K562 (cell line): ENCODE results near the gene CMIP. TPM values are rescaled to one million over a fixed set of nuclear protein-coding genes. Genes with fewer than 3 reads are reported as not detected.

Experiments
- ARID4B ChIP-seq: sonication (generic); formaldehyde crosslinking; IDR thresholded peaks from 2 replicates; pipeline ENCODE4 v1.8.0; 2022; ENCODE audit warnings: mild to moderate bottlenecking, missing genetic modification reagents
- BCLAF1 ChIP-seq, 2 experiments: fragments of 450-650 bp in 1 of 2; IDR thresholded peaks; 2 replicates each; pipeline ENCODE4 v1.6.1; 2011 to 2017; ENCODE audit warnings: low read depth in 2 of 2, antibody characterized with exemption in 1 of 2, borderline replicate concordance in 1 of 2, low read length in 1 of 2, mild to moderate bottlenecking in 1 of 2, mixed read lengths in 1 of 2; ENCODE audit not compliant: control insufficient read depth in 1 of 2
- CHD2 ChIP-seq: IDR thresholded peaks from 2 replicates; pipeline ENCODE4 v1.6.1; 2011; ENCODE audit warnings: low read depth, low read length
- GABPB2 ChIP-seq: fragments of 250-450 bp; sonication (Bioruptor Pico); conservative IDR thresholded peaks from 2 replicates; pipeline ENCODE4 v1.5.1; 2021; ENCODE audit warnings: mild to moderate bottlenecking
- GTF3C2 ChIP-seq: IDR thresholded peaks from 3 replicates; pipeline ENCODE4 v1.6.1; 2011; ENCODE audit warnings: borderline replicate concordance, mild to moderate bottlenecking, moderate library complexity; ENCODE audit not compliant: insufficient read length; ENCODE audit errors: extremely low read depth
- HMG20B ChIP-seq: fragments of 250-450 bp; sonication (Bioruptor Pico); IDR thresholded peaks from 2 replicates; pipeline ENCODE4 v1.5.0; 2021; ENCODE audit warnings: mild to moderate bottlenecking
- KLF1 ChIP-seq: fragments of 450-650 bp; IDR thresholded peaks from 2 replicates; pipeline ENCODE4 v1.6.1; 2016; ENCODE audit warnings: missing genetic modification characterization, missing compliant biosample characterization
- MCM5 ChIP-seq: fragments of 450-650 bp; IDR thresholded peaks from 2 replicates; pipeline ENCODE4 v1.6.1; 2016; ENCODE audit warnings: low read depth
- NFATC3 ChIP-seq: fragments of 450-650 bp; IDR thresholded peaks from 2 replicates; pipeline ENCODE4 v1.6.1; 2017; ENCODE audit warnings: mild to moderate bottlenecking
- NR4A1 ChIP-seq, 2 experiments: fragments of 250-450 bp in 1 of 2; fragments of 450-650 bp in 1 of 2; sonication (Bioruptor Pico) in 1 of 2; IDR thresholded peaks; 2 replicates each; pipeline versions ENCODE4 v1.4.0 to v1.6.1; 2016 to 2020; ENCODE audit warnings: mild to moderate bottlenecking in 2 of 2, missing compliant biosample characterization in 1 of 2, missing genetic modification characterization in 1 of 2, moderate library complexity in 1 of 2
- SMARCA4 ChIP-seq: fragments of 450-650 bp; IDR thresholded peaks from 2 replicates; pipeline ENCODE4 v1.6.1; 2016
- SMARCC2 ChIP-seq: fragments of 450-650 bp; IDR thresholded peaks from 2 replicates; pipeline ENCODE4 v1.6.1; 2017; ENCODE audit warnings: antibody characterized with exemption, moderate library complexity, mild to moderate bottlenecking, low read depth
- TEAD1 ChIP-seq, 2 experiments: fragments of 450-650 bp in 1 of 2; sonication (generic) in 1 of 2; formaldehyde crosslinking; IDR thresholded peaks; 2 replicates each; pipeline versions ENCODE4 v1.4.0 to v1.8.0; 2020 to 2022; ENCODE audit warnings: mild to moderate bottlenecking in 2 of 2, missing genetic modification reagents in 1 of 2
- ZNF197 ChIP-seq: fragments of 200-800 bp; sonication (Bioruptor generic); IDR thresholded peaks from 2 replicates; pipeline ENCODE4 v1.6.1; 2016; ENCODE audit warnings: low read depth, missing genetic modification characterization, missing compliant biosample characterization
- ZNF263 ChIP-seq: sonication (generic); formaldehyde crosslinking; IDR thresholded peaks from 2 replicates; pipeline ENCODE4 v1.8.0; 2022; ENCODE audit warnings: mild to moderate bottlenecking, missing genetic modification reagents, borderline replicate concordance
- polyA plus RNA-seq, 8 experiments: library from polyadenylated mRNA; depleted of rRNA in 4 of 8; stranded (reverse) in 5 of 8; unstranded in 3 of 8; fragments of >200 nt; fragmentation: Nextera tagmentation in 2 of 8; fragmentation: Illumina TruSeq in 1 of 8; extraction: Ambion mirVana in 2 of 8; extraction: Trizol in 1 of 8; gene quantifications; 2 replicates each; pipeline versions ENCODE4 v1.2.1 to v1.2.3, GENCODE V29; 2011 to 2014; ENCODE audit warnings: inconsistent platforms in 1 of 8, missing spikeins in 1 of 8
- total RNA-seq, 7 experiments: library from RNA; depleted of rRNA in 6 of 7; stranded (reverse); fragments of >200 nt in 6 of 7; fragmentation: Illumina TruSeq in 2 of 7; extraction: Trizol in 2 of 7; gene quantifications; 2 replicates each; pipeline versions ENCODE4 v1.2.1 to v1.2.3, GENCODE V29; 2011 to 2021; ENCODE audit warnings: low replicate concordance in 1 of 7

Gene CMIP
- total and polyA plus RNA-seq, 9 of the 15 experiments (the other 6 are each of a cell fraction or from before 2014, with no cell fraction given) = 0.94 to 82.5 (median 10.3) TPM

GRCh38 chr16:81445966-81446906, 1.6 kb downstream of the CMIP start (continued):
- TF ChIP-seq ZNF197 (CRISPR knock-in tag) (no peak), HMG20B (CRISPR knock-in tag) (no peak), GTF3C2 (no peak), NFATC3 (no peak), TEAD1 (CRISPR knock-in tag; IDR thresholded peaks at IDR 0.05) (0 out of 4 replicates have a peak, but pooled peaks of 1 of the 2 experiments have one; percentile 26), BCLAF1 (IDR thresholded peaks at IDR 0.05; ENCODE audit: borderline replicate concordance in 1 of 2, control insufficient read depth in 1 of 2, low read depth in 2 of 2, low read length in 1 of 2) (no peak), SMARCC2 (no peak), GABPB2 (CRISPR knock-in tag) (no peak), ZNF263 (CRISPR knock-in tag) (no peak), CHD2 (no peak), KLF1 (tag) (no peak), NR4A1 (CRISPR knock-in tag; IDR thresholded peaks at IDR 0.05) (no peak), NR4A1 (tag; IDR thresholded peaks at IDR 0.05) (no peak), SMARCA4 (no peak), MCM5 (no peak), ARID4B (CRISPR knock-in tag) (peak; percentile 61)
